ENCODE data around the gene ANKRD33. TPM values are rescaled to one million over a fixed set of nuclear protein-coding genes. Genes with fewer than 3 reads are reported as not detected.

Gene ANKRD33, protein sequence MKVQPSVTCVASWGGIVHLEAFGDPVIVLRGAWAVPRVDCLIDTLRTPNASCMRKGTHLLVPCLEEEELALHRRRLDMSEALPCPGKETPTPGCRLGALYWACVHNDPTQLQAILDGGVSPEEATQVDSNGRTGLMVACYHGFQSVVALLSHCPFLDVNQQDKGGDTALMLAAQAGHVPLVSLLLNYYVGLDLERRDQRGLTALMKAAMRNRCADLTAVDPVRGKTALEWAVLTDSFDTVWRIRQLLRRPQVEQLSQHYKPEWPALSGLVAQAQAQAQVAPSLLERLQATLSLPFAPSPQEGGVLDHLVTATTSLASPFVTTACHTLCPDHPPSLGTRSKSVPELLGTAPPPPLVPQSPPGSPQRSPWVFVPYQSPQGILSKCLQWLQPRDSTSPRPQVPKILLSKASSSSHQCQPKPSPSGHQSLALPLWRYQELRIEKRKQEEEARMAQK
- not detected for polyA plus RNA-seq

DNA sequence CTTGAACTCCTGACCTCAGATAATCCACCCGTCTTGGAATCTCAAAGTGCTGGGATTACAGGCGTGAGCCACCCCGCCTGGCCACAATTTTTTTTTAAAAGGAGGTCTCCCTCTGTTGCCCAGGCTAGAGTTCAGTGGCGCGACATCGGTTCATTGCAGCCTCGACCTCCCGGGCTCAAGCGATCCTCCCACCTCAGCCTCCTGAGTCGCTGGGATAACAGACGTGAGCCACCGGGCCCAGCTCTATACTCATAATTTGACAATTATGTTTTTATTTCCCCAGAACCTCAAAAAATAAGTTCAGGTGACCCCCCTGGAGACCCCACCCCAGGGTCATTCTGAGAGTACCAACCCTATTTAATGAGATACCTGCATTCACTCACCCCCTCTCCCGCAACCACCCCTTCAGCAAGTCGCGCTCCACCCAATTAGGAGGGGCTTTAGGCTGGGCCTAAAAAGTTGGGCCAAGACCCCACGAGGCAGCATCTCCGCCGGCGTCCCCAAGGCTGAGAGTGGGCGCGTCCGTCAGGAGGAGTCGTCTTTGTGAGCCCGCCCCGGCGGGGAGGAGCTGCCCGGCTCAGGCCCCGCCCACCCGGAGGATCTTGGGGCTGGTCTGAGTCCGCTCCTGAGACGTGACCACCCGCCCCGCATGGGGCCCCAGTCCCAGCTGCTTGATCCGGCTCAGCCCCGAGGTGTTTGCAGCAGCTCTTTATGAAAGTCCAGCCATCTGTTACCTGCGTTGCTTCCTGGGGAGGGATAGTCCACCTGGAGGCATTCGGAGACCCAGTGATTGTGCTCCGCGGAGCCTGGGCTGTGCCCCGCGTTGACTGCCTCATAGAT, at the start of gene ANKRD33:
Gene ANKRD33, plus strand, starts transcription at position 628 of the 840 bp plus-strand sequence. Its CDS starts 84 bp downstream, at position 712.
- Mint-ChIP-seq H3K4me3 (peak within 1 kb of the TSS in 1 of 4 donors; percentile 70), H3K27me3 (peaks cover 5% of the 10 kb centered on the region), H3K36me3 (peaks cover 3% of the 10 kb centered on the region), H3K27ac (peak within 1 kb of the TSS in 1 of 3 donors; percentile 87), H3K4me1 (peaks cover 0 to 7% (median 6%) of the 10 kb centered on the region in 3 donors), H3K9me3 (peaks cover 0 to 9% (median 1%) of the 10 kb centered on the region in 3 donors)

DNA sequence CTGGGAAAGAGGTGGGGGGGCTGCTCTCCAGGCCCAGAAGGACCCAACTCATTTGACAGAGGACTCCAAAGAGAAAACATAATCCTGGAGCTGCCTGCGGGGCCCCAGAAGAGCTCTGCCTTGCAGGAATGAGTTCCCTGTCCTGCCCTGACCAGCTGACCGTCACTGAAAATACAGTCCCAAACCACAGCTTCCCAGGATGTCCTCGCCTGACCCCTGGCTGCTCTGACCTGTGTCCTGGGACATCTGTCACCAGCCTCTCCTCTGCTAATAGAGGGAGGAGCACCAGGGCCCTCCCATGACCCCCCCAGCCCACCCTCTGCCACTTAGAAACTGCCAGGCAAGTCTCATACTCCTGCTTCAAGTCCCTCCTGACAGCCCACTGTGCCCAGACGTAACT, 49.1 kb upstream of the ANKRD33 start:
- Mint-ChIP-seq H3K36me3 (no peaks in the 10 kb centered on the region), H3K9me3 (peaks cover 0 to under 1% (median 0%) of the 10 kb centered on the region in 3 donors), H3K4me3 (no peak overlapping the region), H3K27me3 (peaks cover 44% of the 10 kb centered on the region), H3K4me1 (peaks cover 0 to 3% (median 0%) of the 10 kb centered on the region in 3 donors), H3K27ac (no peak overlapping the region)

DNA sequence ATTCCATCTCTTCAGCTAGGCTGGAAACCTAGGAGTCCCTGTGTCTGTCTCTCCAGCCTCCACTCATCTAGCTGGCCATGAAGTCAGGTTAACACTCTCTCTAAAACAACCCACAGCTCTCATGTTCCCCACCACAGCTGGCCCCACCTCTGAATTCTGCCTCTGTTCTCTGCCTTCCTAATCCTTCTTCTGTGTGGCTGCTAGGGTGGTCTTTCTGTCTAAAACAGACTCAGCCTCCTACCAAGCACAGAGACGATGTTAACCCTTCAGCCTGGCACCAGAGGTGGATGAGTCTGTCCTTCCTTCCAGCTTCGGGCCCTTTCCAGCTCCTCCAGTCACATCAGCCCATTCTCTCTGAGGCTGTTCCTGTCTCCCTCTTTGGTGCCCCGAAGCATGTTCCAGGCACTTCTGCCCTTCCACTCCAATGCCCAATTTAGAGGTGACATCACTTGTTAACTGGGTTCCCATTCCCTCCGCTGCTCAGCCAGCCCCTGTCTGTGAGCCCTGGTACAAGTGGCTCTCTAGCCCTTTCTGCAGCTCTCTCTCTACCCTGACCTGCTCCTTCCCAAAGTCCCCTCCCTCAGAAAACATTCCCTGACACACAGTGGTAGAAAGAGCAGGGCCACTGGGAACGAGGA, 48.5 kb upstream of the ANKRD33 start:
- Mint-ChIP-seq H3K27me3 (peaks cover 45% of the 10 kb centered on the region), H3K27ac (no peak overlapping the region), H3K4me3 (no peak overlapping the region), H3K9me3 (no peaks in the 10 kb centered on the region), H3K36me3 (peaks cover 2% of the 10 kb centered on the region), H3K4me1 (peaks cover 0 to 3% (median 0%) of the 10 kb centered on the region in 3 donors)

DNA sequence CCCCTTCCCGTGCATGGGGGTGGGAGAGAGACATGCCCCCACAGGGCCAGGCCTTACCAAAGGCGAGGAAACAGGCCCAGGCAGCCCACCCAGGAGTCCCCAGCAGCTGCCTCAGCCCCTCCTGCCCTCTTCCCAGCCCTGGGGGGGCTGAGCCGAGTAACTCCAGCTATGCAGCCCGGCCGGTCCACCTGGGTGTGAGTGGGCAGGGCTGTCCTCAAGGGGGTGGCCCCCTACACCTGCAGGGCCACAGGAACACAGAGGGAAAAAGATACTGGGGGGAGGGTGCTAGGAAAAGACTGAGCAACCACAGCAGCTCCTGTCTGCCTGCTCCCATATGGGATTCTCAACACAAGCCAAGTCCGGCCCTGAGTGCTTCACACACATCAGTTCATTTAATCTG, 46.9 kb upstream of the ANKRD33 start:
- H3K27me3 Mint-ChIP-seq = peaks cover 47% of the 10 kb centered on the region
- H3K36me3 Mint-ChIP-seq = peaks cover 3% of the 10 kb centered on the region
- H3K27ac Mint-ChIP-seq = no peak overlapping the region
- no peak overlapping the region for H3K4me3 Mint-ChIP-seq
- peaks cover under 1 to 3% (median under 1%) of the 10 kb centered on the region in 3 donors for H3K4me1 Mint-ChIP-seq
- no peaks in the 10 kb centered on the region for H3K9me3 Mint-ChIP-seq

DNA sequence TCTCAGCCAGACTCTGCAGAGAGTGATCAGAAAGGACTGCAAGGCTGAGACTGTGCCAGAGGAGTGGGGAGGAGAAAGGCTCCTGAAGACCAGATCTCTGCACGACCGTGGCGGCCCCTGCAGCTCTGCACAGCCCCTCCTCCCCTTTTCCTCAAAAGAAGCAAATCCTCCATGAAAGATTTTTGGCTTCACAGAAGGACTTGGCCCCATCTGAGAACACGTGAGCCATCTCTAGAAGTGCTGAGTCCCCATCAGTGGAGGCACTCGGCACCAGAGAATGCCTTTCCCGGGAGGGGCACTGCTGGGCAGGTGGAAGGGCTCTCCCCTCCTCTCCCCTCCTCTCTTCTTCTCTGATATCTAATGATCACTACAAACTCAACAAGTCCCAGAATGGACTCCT, 46.2 kb upstream of the ANKRD33 start:
- Mint-ChIP-seq H3K9me3 (peaks cover 0 to 3% (median 0%) of the 10 kb centered on the region in 3 donors), H3K4me1 (peaks cover 3 to 7% (median 5%) of the 10 kb centered on the region in 3 donors), H3K27ac (no peak overlapping the region), H3K4me3 (no peak overlapping the region), H3K27me3 (peaks cover 55% of the 10 kb centered on the region), H3K36me3 (peaks cover 3% of the 10 kb centered on the region)

DNA sequence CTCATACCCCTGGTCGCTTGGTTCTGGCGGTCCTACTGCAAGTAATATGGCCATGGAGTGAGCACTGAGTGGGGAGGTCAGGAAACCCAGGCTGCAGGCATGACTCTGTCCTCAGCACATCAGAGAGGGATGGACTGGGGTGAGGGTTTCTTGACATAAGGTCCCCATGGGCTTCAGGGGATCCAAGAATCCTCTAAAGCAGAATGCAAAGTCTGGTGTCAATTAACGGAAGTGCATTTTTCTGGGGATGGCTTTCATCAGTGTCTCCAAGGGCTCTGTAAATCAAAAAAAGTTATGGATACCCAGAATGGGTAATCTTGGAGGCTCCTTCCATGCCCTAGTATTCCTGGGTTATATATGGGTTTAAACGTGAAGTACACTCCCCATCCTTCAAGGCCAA, 43.0 kb upstream of the ANKRD33 start:
- no peak overlapping the region for H3K27ac Mint-ChIP-seq
- H3K4me3 Mint-ChIP-seq = no peak overlapping the region
- peaks cover 3% of the 10 kb centered on the region for H3K36me3 Mint-ChIP-seq
- peaks cover 0 to 3% (median 0%) of the 10 kb centered on the region in 3 donors for H3K9me3 Mint-ChIP-seq
- peaks cover 0 to 7% (median 5%) of the 10 kb centered on the region in 3 donors for H3K4me1 Mint-ChIP-seq
- H3K27me3 Mint-ChIP-seq = peaks cover 45% of the 10 kb centered on the region

DNA sequence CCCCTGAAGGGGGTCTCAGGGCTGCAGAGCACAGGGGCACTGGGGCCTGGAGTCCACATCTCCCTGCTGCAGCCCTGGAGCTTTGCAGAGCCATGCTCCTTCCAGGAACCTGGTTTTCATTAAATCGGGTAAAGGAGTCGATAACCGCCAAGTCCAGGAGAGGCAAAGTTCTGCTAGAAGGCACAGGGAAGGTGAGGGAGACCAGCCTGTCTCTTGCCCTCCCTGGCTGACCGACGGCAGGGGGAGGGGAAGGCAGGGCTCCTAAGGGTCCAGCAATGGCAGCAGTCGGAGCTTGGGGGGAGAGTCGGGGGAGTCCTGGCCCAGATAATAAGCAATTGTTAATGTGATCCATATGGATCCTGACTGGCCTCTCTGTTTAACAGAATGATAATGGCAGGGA, 42.4 kb upstream of the ANKRD33 start:
- Mint-ChIP-seq H3K4me3 (peak overlapping the region in 1 of 4 donors; percentile 52), H3K27me3 (peaks cover 42% of the 10 kb centered on the region), H3K4me1 (peaks cover 0 to 7% (median 5%) of the 10 kb centered on the region in 3 donors), H3K27ac (no peak overlapping the region), H3K9me3 (peaks cover 0 to 3% (median 0%) of the 10 kb centered on the region in 3 donors), H3K36me3 (peaks cover 3% of the 10 kb centered on the region)

DNA sequence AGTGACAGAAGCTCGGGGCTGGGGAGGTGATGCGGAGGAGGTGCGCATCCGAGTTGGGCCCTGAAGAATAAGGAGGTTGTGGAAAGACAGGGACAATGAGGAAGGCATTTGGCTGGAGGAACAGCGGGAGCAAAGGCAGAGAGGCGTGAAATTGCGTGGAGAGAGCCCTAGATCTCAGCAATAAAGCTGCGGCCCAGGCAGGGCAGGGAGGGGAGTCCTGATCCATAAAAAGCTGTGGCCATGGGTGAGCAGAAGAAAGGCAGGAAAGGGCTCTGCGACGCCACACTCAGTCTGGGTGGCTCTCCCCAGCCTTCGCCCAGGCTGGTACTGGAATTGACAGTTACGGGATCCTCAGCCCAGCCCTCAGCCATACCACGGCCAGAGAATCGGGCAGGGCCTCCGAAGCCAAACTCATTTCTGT, 41.6 kb upstream of the ANKRD33 start:
- peaks cover 2 to 10% (median 5%) of the 10 kb centered on the region in 3 donors for H3K4me1 Mint-ChIP-seq
- no peak overlapping the region for H3K27ac Mint-ChIP-seq
- peaks cover 46% of the 10 kb centered on the region for H3K27me3 Mint-ChIP-seq
- peaks cover 6% of the 10 kb centered on the region for H3K36me3 Mint-ChIP-seq
- peak overlapping the region; percentile 34 to 90 (median 80) for H3K4me3 Mint-ChIP-seq
- peaks cover 0 to 3% (median 0%) of the 10 kb centered on the region in 3 donors for H3K9me3 Mint-ChIP-seq

DNA sequence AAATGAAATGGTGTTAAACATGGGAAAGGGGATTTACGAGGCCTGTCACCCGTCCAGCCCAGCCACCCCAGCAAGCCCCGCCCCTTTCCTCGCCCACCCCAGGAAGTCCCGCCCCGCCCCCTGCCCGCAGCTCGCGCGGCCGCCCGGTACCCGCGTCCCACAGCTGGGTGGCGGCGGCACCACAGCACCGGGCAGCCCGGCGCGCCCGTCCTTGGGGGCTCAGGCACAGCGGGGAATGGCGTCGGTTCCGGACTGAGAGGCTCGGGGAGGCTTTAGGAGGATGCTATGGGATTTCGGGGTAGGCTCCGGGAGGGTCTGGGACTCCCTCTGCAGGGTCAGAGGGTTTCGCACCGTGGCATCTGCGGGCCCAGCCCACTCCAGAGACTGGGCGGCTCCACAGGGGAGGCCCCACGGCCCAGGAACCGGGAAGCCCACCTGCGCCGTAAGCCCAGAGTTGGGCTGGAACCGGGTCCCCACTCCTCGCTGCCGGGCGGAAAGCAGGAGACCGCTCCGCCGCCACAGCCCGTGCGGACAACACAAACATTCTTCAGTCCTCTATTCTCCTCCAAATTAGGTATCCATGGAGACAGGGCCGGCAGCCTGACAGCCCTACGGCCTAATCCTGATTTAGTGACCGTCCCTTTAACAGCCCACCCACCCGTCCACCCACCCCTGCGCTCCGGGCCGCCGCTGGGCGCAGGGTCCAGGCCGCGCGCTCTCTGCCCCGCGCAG, 40.8 kb upstream of the ANKRD33 start:
- Mint-ChIP-seq H3K9me3 (peaks cover 0 to 3% (median 0%) of the 10 kb centered on the region in 3 donors), H3K4me1 (peaks cover 4 to 12% (median 9%) of the 10 kb centered on the region in 3 donors), H3K36me3 (peaks cover 6% of the 10 kb centered on the region), H3K4me3 (peak overlapping the region; percentile 34 to 92 (median 84)), H3K27me3 (peaks cover 44% of the 10 kb centered on the region), H3K27ac (no peak overlapping the region)

DNA sequence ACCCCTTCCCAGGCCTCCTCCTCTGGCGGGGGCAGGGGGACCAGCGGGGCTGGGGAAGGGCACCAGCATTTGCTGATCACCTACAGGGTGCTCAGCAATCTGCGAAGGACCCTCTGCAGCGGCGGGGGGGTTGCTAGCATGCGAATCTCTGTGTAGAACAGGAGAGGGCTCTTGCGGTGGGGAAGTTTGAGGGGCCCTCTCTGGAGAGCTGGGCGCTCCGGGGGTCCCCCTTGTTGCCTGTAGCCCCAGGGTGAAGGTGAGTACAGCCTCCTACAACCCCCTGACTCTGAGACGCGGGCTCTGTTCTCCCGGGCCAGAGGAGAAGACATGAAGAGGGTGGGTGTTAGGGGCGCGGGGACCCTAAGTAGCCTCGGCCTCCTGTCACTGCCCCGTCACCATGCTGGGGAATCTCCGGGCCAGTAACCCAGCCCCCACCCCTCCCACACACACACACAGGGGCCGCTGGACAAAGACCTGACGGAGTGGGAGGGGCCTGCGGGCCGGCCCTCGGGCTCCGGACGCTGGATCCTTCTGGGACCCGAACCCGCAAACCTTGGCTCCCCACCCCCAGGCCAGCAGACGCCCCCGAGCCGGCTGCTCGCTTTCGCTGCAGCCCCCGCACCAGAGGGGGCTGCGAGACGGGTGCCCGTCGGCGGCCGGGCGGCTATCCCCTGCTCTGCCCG, 40.1 kb upstream of the ANKRD33 start:
- Mint-ChIP-seq H3K4me1 (peaks cover 4 to 12% (median 9%) of the 10 kb centered on the region in 3 donors), H3K27me3 (peaks cover 45% of the 10 kb centered on the region)

DNA sequence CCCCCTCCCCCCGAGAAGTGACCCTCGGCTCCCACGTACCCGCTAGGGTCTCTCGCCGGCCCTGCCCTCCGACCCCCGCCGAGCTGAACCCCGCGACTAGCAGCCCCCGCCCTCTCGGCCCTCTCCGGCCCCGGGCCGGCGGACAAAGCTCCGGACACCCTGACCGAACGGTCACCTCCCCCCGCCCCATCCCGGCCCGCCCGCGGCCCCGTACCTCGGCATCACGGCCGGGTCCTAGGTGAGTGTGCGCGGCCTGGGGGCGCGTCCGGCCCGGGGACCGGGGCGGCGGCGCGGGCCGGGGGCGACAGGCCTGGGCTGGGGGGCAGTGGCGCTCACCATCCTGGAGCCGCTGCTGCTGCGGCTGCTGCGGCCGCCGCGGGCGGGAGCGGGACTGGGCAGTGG, 39.6 kb upstream of the ANKRD33 start, which contains the start of gene FIGNL2:
Gene FIGNL2, minus strand, starts transcription at position 393 of the 402 bp plus-strand sequence. CDS start 26,305 bp downstream, outside the sequence.
- no peak within 1 kb of the TSS for H3K27ac Mint-ChIP-seq
- H3K36me3 Mint-ChIP-seq = peaks cover 6% of the 10 kb centered on the region
- peaks cover 46% of the 10 kb centered on the region for H3K27me3 Mint-ChIP-seq
- peaks cover 4 to 12% (median 9%) of the 10 kb centered on the region in 3 donors for H3K4me1 Mint-ChIP-seq
- H3K4me3 Mint-ChIP-seq = peak within 1 kb of the TSS in 3 of 4 donors; percentile 52 to 84 (median 60)
- H3K9me3 Mint-ChIP-seq = peaks cover 0 to 3% (median 0%) of the 10 kb centered on the region in 3 donors

More for the DNA sequence above, 40.1 kb upstream of the ANKRD33 start:
- H3K9me3 Mint-ChIP-seq = peaks cover 0 to 3% (median 0%) of the 10 kb centered on the region in 3 donors
- H3K27ac Mint-ChIP-seq = no peak overlapping the region
- H3K4me3 Mint-ChIP-seq = peak overlapping the region in 3 of 4 donors; percentile 52 to 76 (median 60)
- peaks cover 6% of the 10 kb centered on the region for H3K36me3 Mint-ChIP-seq

DNA sequence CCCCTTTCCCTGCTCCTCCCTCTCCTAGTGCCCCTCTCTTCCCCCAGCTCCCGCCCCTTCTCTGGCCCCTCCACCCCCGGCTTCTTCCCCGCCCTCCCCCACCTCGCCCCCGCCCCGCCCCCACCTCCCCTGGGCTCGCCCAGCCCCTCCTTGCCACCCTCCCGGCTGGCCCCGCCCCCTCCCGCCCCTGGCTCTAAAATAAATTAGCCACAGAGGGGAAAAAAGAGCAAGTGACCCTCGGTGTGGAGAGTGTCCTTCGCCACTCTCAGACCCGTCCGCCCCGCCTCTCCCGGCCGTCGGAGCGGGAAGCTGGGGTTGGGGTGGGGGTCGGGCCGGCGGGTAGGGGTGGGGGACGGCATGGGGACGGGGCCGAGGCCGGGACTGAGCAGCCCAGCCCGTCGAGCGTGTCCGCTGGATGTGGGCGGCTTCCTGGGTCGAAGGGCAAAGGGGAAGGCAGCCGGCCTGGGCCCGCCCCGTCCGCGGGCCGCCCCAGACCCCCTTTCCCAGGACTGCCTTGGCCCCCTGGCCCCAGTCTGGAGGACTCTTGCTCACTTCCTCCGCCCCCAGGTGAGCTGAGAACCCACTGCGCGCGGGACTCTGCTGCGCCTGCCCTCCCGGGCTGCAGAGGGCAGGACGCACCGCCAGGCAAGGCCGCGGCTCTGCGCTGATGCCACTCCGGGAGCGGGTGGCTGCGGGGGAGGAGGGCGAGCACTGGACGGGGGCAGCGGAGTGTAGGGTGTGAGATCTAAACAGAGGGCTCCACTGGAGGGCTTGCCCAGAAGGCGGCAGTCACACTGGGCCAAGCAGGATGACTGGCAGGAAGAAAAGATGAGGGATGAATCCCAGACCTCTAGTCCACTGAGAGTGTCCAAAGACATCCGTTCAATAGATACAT, 38.8 kb upstream of the ANKRD33 start:
- Mint-ChIP-seq H3K4me1 (peaks cover 4 to 12% (median 9%) of the 10 kb centered on the region in 3 donors), H3K27me3 (peaks cover 47% of the 10 kb centered on the region), H3K36me3 (peaks cover 5% of the 10 kb centered on the region), H3K9me3 (peaks cover 0 to 3% (median 0%) of the 10 kb centered on the region in 3 donors), H3K27ac (no peak overlapping the region), H3K4me3 (peak overlapping the region in 1 of 4 donors; percentile 84)

Data from IgD-negative memory B cell (primary cell).